B cell (primary cell): ENCODE measurements around the gene FCRL6.

Experiments
- CTCF ChIP-seq: fragments of 200-600 bp; IDR thresholded peaks from one replicate; pipeline ENCODE4 v1.8.0; 2022; ENCODE audit warnings: antibody characterized with exemption, mild to moderate bottlenecking
- EZH2 ChIP-seq: IDR thresholded peaks from 2 replicates; pipeline ENCODE4 v1.6.1; 2012; ENCODE audit warnings: borderline replicate concordance, low read depth, mild to moderate bottlenecking, moderate library complexity, low read length; ENCODE audit not compliant: insufficient read depth, poor library complexity, severe bottlenecking

- TF ChIP-seq CTCF (no peak), EZH2 (no peak)
Measured at GRCh38 chr1:159826441-159827101, 24.4 kb downstream of the FCRL6 start, which contains the start of gene SLAMF8.
